SK-N-SH treated with all-trans-retinoic acid at 6 μM for 48 hours (cell line): ENCODE results near the gene CGNL1.

ENCODE experiments used
- RARB ChIP-seq: fragments of 250-450 bp; sonication (Bioruptor Pico); IDR thresholded peaks from 2 replicates; pipeline ENCODE4 v1.8.0; 2021; ENCODE audit warnings: mild to moderate bottlenecking, moderate library complexity
- TSHZ2 ChIP-seq: fragments of 250-450 bp; sonication (Bioruptor Pico); IDR thresholded peaks from 2 replicates; pipeline ENCODE4 v1.5.0; 2020; ENCODE audit warnings: mild to moderate bottlenecking, moderate library complexity
- ZFP30 ChIP-seq: fragments of 450-650 bp; formaldehyde crosslinking; IDR thresholded peaks from 2 replicates; pipeline ENCODE4 v1.5.0; 2022; ENCODE audit warnings: mild to moderate bottlenecking, moderate library complexity
- ZNF8 ChIP-seq: fragments of 450-650 bp; formaldehyde crosslinking; IDR thresholded peaks from 2 replicates; pipeline ENCODE4 v1.5.0; 2020; ENCODE audit warnings: mild to moderate bottlenecking, moderate library complexity

DNA sequence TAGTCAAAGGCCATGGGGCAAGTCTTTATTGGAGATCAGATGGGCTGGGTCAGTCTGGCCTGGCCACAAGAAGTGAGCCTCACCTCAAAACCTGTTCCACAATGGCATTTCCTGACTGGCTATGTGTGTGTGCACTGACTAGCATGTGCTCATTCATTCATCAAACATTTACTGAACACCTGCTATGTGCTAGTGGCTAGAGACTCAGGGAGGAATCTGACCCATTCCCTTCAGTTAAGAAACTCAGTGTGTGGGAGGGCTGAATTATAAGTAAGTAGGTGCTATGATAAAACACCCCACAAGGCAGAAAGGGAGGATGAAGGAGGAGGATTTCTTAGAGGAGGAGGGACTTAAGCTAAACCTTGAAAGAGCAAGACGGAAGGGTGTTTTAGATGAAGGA lies 5.4 kb upstream of the CGNL1 start:
- no peak for TF ChIP-seq ZFP30 (CRISPR knock-in tag)
- TF ChIP-seq ZNF8 (CRISPR knock-in tag): no peak
- TF ChIP-seq RARB (CRISPR knock-in tag): no peak
- no peak for TF ChIP-seq TSHZ2 (CRISPR knock-in tag)
